GM21381 (cell line): Measurements from ENCODE around the gene GINS1.
"Not testable (repeated sequence)": the region's sequence is repeated elsewhere in the genome, so short reads cannot be mapped to it uniquely, and the experiment has no call there.

ENCODE experiments used
- ATAC-seq: cut with Tn5 transposase; IDR thresholded peaks from one replicate; pipeline ENCODE4 v1.9.1; 2021; ENCODE audit warnings: mild to moderate bottlenecking, moderate library complexity; ENCODE audit not compliant: unreplicated experiment

Gene GINS1

GRCh38 chr20:25473297-25473696 is 65.8 kb downstream of the GINS1 start:
- not testable (repeated sequence) for ATAC-seq

DNA sequence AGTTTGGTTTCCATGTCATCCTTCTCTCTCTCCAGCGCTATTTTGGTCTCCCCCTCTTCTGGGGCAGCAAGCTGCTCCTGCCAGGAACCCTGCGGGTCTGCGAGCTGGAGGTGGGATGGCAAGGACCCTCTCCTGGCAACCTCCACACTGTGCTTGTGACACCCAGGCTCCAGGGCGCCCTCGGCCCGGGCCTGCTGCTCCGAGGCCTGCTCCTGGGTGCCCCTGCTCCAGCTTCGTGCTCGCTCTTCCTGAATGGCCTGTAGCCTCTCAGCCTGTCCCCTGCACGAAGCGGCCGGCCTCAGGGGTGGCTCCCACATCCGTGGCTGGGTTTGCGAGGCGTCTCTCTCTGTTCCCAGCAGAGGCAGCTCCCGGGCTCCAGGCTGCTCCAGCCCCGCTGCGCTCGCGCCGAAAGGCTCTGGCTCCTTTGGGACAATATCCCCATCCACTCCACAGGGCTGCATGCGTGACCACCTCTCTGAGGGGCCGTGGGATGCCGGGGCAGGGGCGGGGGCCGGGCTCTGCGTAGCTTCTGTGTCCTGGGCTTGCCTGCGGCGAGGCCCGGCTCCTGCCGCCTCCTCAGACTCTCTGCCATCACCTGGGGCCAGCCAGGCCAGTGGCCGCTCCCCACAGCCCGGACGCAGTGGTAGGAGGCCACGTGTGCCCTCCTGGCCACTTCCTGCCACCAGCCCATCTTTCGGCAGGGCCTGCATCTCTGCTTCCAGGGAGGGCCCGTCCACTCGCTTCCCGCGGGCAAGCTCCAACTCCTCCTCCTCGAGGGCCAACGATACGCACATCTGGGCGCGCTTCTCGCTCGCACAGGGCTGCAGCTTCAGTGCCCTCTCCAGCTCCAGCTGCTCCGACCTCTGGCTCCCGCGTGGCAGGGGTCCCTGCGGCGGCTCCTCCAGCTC is 68.9 kb downstream of the GINS1 start:
- no peak for ATAC-seq

GRCh38 chr20:25477014-25477882 is 69.8 kb downstream of the GINS1 start:
- ATAC-seq = no peak

DNA sequence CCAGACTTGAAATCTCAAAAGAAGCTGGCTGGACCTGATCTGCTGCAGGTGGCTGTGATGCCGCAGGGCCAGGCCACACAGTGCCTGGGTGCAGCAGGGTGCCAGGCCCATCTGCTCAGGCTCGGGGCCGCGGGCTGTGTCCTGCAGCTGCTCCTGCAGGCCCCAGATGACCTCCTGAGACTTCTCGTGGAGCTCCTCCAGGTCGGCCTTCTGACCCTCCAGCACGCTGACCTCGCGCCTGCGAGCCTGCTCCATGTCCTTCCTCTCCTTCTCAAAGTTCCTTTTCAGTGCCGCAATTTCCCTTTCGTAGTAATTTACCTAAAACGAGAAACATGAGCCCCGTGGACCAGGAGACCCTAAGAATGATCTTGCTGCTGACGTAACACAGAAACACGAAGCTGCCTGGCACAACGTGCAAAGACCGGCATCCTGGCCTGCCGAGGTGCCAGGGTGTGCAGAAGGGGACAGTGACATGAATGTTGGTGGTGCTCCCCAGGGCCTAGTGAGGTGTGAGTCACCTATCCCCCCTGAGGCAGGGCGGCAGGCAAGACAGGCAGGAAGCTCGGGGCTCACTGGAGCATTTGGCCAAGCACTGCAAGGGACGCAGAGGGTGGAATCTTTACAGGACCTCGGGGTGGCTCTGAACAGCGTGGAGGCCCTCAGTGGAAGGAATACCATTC is 71.6 kb downstream of the GINS1 start:
- ATAC-seq = no peak

- no peak for ATAC-seq
These were observed 72.2 kb downstream of the GINS1 start for GRCh38 chr20:25479638-25480037.

DNA sequence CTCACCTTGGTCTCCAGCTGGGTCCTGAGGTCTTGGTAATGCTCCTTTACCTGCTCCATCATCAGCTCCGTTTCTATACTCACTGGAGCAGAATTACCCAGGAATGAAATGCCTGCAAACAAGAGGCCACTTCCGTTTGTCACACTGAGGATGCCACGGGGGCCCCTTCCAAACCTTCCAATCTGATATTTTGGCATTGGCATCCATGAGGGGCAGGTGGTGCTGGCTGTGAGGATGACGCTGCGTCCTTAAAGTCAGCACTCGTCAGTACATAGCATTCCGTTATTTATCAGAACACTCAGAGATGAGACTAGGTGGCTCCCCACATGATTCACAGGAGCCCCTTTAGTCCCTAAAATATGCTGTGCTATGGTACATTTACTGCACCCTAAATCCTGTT is 72.7 kb downstream of the GINS1 start:
- no peak for ATAC-seq

DNA sequence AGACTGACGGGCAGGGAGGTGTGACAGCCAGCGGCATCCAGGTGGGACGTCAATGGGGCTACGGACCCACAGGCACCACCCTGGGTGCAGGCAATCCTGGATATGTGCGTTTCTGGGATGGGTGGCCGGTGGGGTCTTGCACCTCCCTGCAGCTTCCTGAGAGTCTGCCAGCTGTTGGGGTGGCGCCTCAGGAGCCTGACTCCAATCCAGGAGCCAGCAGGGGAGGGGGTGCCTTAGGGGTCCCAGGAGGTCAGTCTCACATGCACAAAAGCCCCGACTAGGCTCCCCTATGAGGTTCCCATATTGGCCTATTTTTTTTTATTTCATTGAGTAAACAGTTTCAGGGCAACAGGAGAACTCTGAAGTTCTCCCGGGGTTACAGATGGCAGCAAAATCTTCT is 73.3 kb downstream of the GINS1 start:
- no peak for ATAC-seq

DNA sequence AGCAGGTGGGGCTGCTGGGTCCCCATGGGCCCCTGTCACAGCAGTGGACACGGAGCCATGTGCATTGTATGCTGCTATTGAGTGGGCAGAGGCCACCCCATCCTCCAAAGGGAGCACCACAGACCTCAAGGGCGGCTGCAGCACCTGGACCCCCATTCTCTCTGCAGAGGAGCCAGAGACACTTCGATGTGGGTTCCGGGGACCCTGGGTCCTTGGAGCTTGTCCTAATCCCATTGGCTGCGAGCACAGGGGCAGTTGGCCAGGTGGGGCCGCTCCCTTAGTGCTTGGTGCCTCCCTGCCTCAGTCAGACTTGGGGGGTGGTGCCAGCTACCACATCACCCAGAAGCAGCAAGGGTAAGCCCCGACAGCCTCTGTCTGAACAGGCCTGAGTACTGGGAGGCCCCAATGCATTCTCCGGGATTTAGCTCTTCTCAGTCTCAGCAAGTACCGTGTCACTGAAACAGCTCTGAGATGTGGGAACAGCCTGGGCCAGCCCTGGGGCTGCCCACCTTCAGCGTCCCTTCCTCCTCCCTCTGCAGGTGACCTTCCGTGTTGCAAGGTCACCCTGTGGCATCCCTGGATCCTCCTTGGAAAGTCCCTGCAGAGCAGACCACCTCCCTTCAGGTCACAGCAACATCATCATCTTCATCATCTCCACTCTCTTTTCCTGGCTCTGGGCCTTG is 73.9 kb downstream of the GINS1 start:
- ATAC-seq = no peak

- no peak for ATAC-seq
These were observed 74.4 kb downstream of the GINS1 start for GRCh38 chr20:25481918-25482253.

DNA sequence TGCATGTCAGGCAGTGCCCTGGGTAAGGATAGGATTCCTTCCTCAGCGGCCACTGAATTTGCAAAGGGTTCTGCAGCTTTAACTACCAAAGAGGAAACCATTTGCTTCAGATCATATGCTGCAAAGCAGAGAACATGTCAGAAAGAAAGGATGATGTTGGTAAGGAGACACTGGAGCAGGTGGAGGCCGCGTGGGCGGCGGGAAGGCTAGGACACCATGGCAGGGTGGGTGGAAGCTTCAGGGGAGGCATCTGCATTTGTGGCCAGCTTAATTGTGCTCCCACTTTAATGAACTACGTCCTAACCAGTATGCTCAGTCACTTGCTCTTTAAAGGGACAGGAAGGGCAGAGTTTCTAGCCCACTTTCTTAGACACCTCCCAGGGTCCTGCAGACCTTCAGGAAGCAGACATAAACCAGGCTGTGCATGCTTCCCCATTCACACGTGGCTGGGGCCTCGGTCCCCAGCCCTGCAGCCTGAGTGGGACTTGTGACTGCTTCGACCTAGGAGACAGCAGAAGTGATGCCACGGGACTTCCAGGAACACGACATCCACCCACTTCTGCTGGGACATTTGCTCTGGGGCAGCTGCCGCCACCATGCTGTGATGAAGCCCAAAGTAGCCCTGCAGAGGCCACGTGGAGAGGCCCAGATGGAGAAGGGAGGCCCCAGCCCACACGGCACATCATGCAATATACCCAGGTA is 76.1 kb downstream of the GINS1 start:
- ATAC-seq = no peak

- no peak for ATAC-seq
These were observed 76.9 kb downstream of the GINS1 start for GRCh38 chr20:25484224-25484846.

DNA sequence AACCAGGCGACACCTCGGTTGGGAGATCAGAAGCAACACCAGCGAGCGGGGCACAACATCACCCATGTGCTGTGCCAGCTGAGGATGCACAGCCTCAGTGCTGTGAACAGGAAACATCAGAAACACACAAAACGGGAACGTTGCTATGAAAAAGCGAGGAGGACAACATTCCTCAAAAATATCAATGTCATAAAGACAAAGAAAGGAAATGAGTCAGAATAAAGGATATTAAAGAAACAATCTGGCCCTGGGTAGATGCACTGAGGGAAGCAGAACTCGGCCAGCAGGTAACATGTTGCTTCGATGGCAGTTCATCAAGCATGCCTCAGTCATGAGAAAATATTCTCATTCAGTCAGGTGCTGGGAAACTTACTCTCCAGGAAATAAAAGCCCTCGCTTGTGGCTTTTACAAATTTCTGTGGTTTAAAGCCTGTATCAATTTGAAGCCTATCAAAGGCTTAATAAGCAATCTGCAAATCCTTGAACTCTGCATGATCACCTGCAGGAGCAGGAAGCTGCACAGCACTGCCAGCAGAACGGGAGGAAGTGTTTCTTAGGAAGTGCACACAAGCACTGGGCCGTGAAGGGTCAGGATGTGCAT is 77.5 kb downstream of the GINS1 start:
- no peak for ATAC-seq

DNA sequence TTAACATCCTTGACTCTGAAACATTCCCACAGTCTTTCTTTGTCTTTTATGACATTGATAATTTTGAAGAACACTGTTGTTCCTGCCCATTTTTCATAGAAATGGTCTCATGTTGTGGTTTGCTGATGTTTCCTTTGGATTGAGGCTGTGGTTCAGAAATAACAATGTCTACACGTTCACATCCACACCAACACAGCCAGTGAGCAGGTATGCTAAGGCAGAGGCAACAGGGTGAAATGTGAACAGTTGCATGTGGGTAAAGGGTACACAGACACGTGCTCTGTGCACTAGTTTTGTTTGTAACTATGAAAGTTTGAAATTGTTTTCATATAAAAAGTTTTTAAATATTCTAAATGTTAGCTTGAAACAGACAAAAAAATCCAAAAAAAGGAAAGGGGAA is 78.4 kb downstream of the GINS1 start:
- ATAC-seq = no peak

- no peak for ATAC-seq
These were observed 78.9 kb downstream of the GINS1 start for GRCh38 chr20:25486377-25486776.

DNA sequence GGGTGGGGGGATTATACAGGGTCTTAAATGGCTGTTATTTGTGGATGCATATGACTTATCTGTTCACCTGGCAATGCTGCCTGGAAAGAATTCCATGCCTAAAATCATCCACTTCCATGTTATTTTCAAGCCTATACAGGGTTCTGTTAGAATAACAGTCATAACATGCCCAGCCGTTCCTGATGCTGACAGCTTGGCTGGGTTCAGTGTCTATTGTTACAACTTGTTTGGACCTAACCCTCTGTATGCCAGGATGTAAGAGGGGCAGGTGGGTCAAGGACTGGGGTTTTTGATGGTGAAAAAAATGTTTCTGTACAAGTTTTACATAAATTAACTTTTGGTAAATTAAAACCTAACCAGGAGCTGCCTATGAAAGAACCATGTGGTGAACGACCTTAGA is 79.8 kb downstream of the GINS1 start:
- ATAC-seq = no peak

DNA sequence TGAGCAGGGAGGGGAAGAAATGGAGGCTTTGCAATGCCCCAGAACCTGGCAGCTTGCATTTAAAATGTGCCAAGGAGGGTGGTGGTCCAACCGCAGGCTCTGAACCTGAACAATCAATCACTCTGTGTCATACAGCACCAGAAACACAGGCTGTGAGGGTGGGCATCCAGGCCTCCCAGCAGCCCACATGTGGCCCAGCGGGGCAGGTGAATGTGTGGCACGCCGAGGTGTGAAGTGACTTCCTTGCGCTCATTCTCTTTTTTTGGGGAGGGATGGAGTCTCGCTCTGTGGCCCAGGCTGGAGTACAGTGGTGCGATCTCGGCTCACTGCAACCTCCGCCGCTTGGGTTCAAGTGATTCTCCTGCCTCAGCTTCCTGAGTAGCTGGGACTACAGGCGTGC is 80.5 kb downstream of the GINS1 start:
- no peak for ATAC-seq

DNA sequence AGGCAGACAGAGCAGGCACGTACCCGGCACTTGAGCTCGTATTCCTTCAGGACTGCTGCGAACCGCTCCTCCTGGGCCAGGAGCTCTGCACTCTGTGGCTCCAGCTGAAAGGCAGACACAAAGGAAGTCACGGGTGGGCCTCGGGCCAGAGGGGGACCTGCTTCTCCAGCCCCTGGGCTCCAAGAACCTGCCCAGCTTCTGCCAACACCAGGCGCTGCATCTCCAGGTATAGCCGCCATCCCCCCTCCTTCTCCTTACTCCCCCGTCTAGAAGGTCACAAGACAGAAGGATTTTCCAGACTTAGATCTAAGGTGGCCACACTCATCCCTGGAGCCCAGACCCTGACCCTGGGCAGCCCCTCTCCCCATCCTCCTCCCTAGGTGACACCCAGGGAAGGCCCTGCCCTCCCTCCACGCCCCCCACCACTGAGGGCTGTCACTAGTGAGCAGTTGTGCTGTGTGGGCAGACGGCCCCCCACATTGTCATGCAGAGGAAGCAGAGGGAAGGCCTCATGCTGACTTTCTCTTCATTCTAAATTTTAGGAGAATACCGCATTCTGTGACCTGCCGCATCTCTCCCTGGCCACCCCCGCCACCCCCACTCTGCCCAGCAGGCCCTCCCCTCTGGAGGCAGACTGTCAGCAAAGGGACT is 81.9 kb downstream of the GINS1 start:
- ATAC-seq = no peak

- ATAC-seq = no peak
These were observed 83.4 kb downstream of the GINS1 start for GRCh38 chr20:25490656-25491445.
